Natural killer cell (primary cell): ENCODE data around the gene PLA2G12A. TPM values are rescaled to one million over a fixed set of nuclear protein-coding genes. Genes with fewer than 3 reads are reported as not detected.

Source experiments
- ATAC-seq, 3 donors: fragments of 150-1000 bp in 2 of 3; fragments of 200-7000 bp in 1 of 3; cut with Tn5 transposase; 1 replicate in 1 of 3; 2 replicates in 2 of 3; pipeline ENCODE4 v1.10.0; 2021; ENCODE audit warnings: mild to moderate bottlenecking in 2 of 3, moderate library complexity in 2 of 3
- DNase-seq, 2 donors: peaks; one replicate each; pipeline versions ENCODE4 v3.0.0 to v3.0.0-alpha.2; 2013 to 2021; ENCODE audit warnings: mixed read lengths in 1 of 2
- H3K27ac ChIP-seq: one replicate; pipeline ENCODE4 v1.5.1; 2013; ENCODE audit warnings: mild to moderate bottlenecking, low read length
- H3K27me3 ChIP-seq: one replicate; pipeline ENCODE4 v1.6.1; 2013; ENCODE audit warnings: low read length; ENCODE audit not compliant: control insufficient read depth, insufficient read depth
- H3K36me3 ChIP-seq: one replicate; pipeline ENCODE4 v1.6.1; 2013; ENCODE audit warnings: low read length; ENCODE audit not compliant: control insufficient read depth, insufficient read depth
- H3K4me1 ChIP-seq: one replicate; pipeline ENCODE4 v1.6.1; 2013; ENCODE audit warnings: low read length; ENCODE audit not compliant: control insufficient read depth, insufficient read depth
- H3K4me3 ChIP-seq: one replicate; pipeline ENCODE4 v1.5.1; 2013; ENCODE audit warnings: low read length
- H3K9me3 ChIP-seq: one replicate; pipeline ENCODE4 v1.6.1; 2013; ENCODE audit warnings: low read length; ENCODE audit not compliant: control insufficient read depth, insufficient read depth
- H3K27ac Mint-ChIP-seq, 2 donors: one replicate each; pipeline ENCODE4 v1.8.0; 2022; ENCODE audit warnings: mild to moderate bottlenecking in 2 of 2, mixed read lengths in 2 of 2, moderate library complexity in 1 of 2
- H3K27me3 Mint-ChIP-seq, 2 donors: one replicate each; pipeline ENCODE4 v1.8.0; 2022; ENCODE audit warnings: low read depth in 2 of 2, mixed read lengths in 2 of 2
- H3K36me3 Mint-ChIP-seq: one replicate; pipeline ENCODE4 v1.8.0; 2022; ENCODE audit warnings: mixed read lengths
- H3K4me1 Mint-ChIP-seq, 2 donors: one replicate each; pipeline ENCODE4 v1.8.0; 2022; ENCODE audit warnings: mixed read lengths in 2 of 2
- H3K4me3 Mint-ChIP-seq: one replicate; pipeline ENCODE4 v1.8.0; 2022; ENCODE audit warnings: mild to moderate bottlenecking, moderate library complexity, mixed read lengths
- H3K9me3 Mint-ChIP-seq, 2 donors: one replicate each; pipeline ENCODE4 v1.8.0; 2022; ENCODE audit warnings: mixed read lengths in 2 of 2
- WGBS: methylation state at CpG from one replicate; pipeline ENCODE4 v1.1.7; 2013; ENCODE audit warnings: missing lambda C conversion rate; ENCODE audit not compliant: insufficient coverage; 5-methylcytosine and 5-hydroxymethylcytosine counted together
- intact Hi-C: fragments of 100-400 bp; cut with micrococcal nuclease; formaldehyde crosslinking; loops from one replicate; pipeline ENCODE4 v1.14.2; 2022
- total RNA-seq, 4 donors: library from RNA; stranded (reverse); fragments of 120-200 nt in 1 of 4; gene quantifications; one replicate each; pipeline versions ENCODE4 v1.2.3 to v1.2.4, GENCODE V29; 2013 to 2022
- TF ChIP-seq, protein P1 (sequence below): fragments of 200-600 bp; IDR thresholded peaks from one replicate; pipeline ENCODE4 v1.8.0; 2022; ENCODE audit warnings: antibody characterized with exemption

The PLA2G12A gene
- total RNA-seq, 3 donors from 2014 or later (not counting 1 experiment from before 2014, with no cell fraction given): 7.2 to 11.5 (median 10.1) TPM

DNA sequence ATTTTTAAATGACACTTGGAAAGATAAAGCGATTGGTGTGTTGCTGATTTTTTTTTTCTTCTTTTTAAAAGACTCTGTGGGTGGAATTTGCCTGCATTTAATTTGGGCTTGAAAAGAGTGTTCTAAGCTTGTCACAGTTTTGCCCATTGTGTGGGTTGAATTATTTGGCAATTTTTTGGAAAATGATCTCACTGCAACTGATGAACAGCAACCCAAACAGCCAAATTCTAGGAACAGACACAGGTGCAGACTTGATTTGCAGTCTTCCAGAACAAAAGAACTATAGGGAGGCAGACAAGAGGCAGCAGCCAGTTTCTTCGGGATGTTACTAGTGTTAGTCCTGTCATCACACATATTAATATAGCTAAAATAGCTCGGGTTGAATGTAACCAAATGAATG lies 67.1 kb downstream of the PLA2G12A start:
- TF ChIP-seq, protein P1, sequence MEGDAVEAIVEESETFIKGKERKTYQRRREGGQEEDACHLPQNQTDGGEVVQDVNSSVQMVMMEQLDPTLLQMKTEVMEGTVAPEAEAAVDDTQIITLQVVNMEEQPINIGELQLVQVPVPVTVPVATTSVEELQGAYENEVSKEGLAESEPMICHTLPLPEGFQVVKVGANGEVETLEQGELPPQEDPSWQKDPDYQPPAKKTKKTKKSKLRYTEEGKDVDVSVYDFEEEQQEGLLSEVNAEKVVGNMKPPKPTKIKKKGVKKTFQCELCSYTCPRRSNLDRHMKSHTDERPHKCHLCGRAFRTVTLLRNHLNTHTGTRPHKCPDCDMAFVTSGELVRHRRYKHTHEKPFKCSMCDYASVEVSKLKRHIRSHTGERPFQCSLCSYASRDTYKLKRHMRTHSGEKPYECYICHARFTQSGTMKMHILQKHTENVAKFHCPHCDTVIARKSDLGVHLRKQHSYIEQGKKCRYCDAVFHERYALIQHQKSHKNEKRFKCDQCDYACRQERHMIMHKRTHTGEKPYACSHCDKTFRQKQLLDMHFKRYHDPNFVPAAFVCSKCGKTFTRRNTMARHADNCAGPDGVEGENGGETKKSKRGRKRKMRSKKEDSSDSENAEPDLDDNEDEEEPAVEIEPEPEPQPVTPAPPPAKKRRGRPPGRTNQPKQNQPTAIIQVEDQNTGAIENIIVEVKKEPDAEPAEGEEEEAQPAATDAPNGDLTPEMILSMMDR: no peak
- Mint-ChIP-seq H3K4me3 (no peak overlapping the region), H3K4me1 (no peaks in the 10 kb centered on the region), H3K9me3 (no peaks in the 10 kb centered on the region), H3K27me3 (no peaks in the 10 kb centered on the region), H3K36me3 (no peaks in the 10 kb centered on the region), H3K27ac (no peak overlapping the region)
- H3K4me1 ChIP-seq: no peaks in the 10 kb centered on the region
- H3K27me3 ChIP-seq: no peaks in the 10 kb centered on the region
- 96% methylated on average over 2 of the region's 3 CpGs for WGBS
- ATAC-seq (no peak), DNase-seq (no peak)
- no peak overlapping the region for H3K27ac ChIP-seq
- no peaks in the 10 kb centered on the region for H3K9me3 ChIP-seq
- H3K36me3 ChIP-seq: peaks cover 22% of the 10 kb centered on the region
- intact Hi-C loops: no loop called here
- no peak overlapping the region for H3K4me3 ChIP-seq

DNA sequence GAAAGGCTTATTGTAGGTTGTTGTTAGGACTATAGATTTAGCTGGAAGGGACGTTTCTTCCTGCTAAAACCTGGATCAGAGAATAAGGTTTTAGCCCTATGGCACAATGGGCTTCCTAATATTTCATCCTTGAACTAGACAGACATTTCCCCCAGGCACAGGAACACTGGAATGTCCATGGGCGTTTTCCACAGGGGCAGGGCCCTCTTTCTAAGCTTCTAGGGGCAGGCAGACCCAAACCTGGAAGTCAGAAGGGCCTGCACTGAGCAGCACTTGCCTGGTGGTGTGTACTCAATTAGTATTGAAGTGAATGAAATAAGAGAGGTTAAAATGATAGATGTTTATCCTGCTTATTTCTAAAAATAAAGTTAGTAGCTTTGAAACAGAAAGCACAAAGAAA lies 67.8 kb downstream of the PLA2G12A start:
- Mint-ChIP-seq H3K4me3 (no peak overlapping the region), H3K27ac (no peak overlapping the region), H3K9me3 (no peaks in the 10 kb centered on the region), H3K27me3 (no peaks in the 10 kb centered on the region), H3K4me1 (no peaks in the 10 kb centered on the region), H3K36me3 (no peaks in the 10 kb centered on the region)
- no peaks in the 10 kb centered on the region for H3K27me3 ChIP-seq
- TF ChIP-seq, protein P1: no peak
- no peaks in the 10 kb centered on the region for H3K4me1 ChIP-seq
- no peaks in the 10 kb centered on the region for H3K9me3 ChIP-seq
- intact Hi-C loops: no loop called here
- no peak overlapping the region for H3K4me3 ChIP-seq
- no peak for DNase-seq
- WGBS: 90% methylated on average over 2 of the region's 2 CpGs
- no peak for ATAC-seq
- peaks cover 22% of the 10 kb centered on the region for H3K36me3 ChIP-seq
- no peak overlapping the region for H3K27ac ChIP-seq

Other genes with a start within 250 kb of the PLA2G12A start
- 10 to 100 TPM; 25.1 to 35.8 (median 31.1) TPM for gene MCUB, start 169.8 kb downstream of the PLA2G12A start, total RNA-seq
- 1 to 10 TPM; 3.4 to 6.0 (median 4.8) TPM for gene CASP6, start 26.6 kb downstream of the PLA2G12A start, total RNA-seq
- gene CFI, start 71.9 kb upstream of the PLA2G12A start, total RNA-seq: not detected
- gene GAR1, start 85.7 kb upstream of the PLA2G12A start, total RNA-seq: 10 to 100 TPM in 1 of 3 donors, 1 to 10 TPM in 2; 9.5 to 11.2 (median 9.7) TPM
- under 1 TPM in 1 of 3 donors, not detected in 2; 0.24 TPM for gene RRH, start 97.9 kb upstream of the PLA2G12A start, total RNA-seq
- under 1 TPM in 2 of 3 donors, not detected in 1; 0.10 to 0.12 TPM for gene LRIT3, start 118.0 kb upstream of the PLA2G12A start, total RNA-seq
- 1 to 10 TPM in 2 of 3 donors, under 1 TPM in 1; 0.48 to 1.2 (median 1.1) TPM for gene EGF, start 182.8 kb upstream of the PLA2G12A start, total RNA-seq